GM21447 (cell line): ENCODE results near the gene SLF2.
"Not testable (repeated sequence)": the region's sequence is repeated elsewhere in the genome, so short reads cannot be mapped to it uniquely, and the experiment has no call there.

Experiments
- ATAC-seq: cut with Tn5 transposase; IDR thresholded peaks from one replicate; pipeline ENCODE4 v1.9.1; 2021; ENCODE audit not compliant: unreplicated experiment

The SLF2 gene

GRCh38 chr10:100960251-100960650, 47.5 kb downstream of the SLF2 start:
- ATAC-seq: no peak

GRCh38 chr10:100962351-100963080, 49.8 kb downstream of the SLF2 start:
- ATAC-seq: no peak

- ATAC-seq: no peak
Measured at GRCh38 chr10:100963826-100964225, 51.1 kb downstream of the SLF2 start.

- no peak for ATAC-seq
Measured at GRCh38 chr10:100965820-100966219, 53.1 kb downstream of the SLF2 start.

GRCh38 chr10:100966887-100967286, 54.1 kb downstream of the SLF2 start:
- no peak for ATAC-seq

- no peak for ATAC-seq
Measured at GRCh38 chr10:100967332-100967731, 54.6 kb downstream of the SLF2 start.

GRCh38 chr10:100968062-100968736, 55.4 kb downstream of the SLF2 start:
- ATAC-seq: no peak

- no peak for ATAC-seq
Measured at GRCh38 chr10:100968863-100969186, 56.1 kb downstream of the SLF2 start.

GRCh38 chr10:100969187-100970075, 56.7 kb downstream of the SLF2 start, which contains the start of gene SEMA4G:
Gene SEMA4G (plus strand): TSS chr10:100969504. CDS start chr10:100972913, 3,409 bp downstream.
- peak; percentile 57 for ATAC-seq

- no peak for ATAC-seq
Measured at GRCh38 chr10:100970076-100970913, 57.5 kb downstream of the SLF2 start.

GRCh38 chr10:100970914-100971811, 58.4 kb downstream of the SLF2 start:
- no peak for ATAC-seq

GRCh38 chr10:100972115-100972903, 59.5 kb downstream of the SLF2 start:
- no peak for ATAC-seq

GRCh38 chr10:100972904-100973535, 60.3 kb downstream of the SLF2 start:
- ATAC-seq: no peak

GRCh38 chr10:100975397-100975796, 62.6 kb downstream of the SLF2 start:
- not testable (repeated sequence) for ATAC-seq

GRCh38 chr10:100976906-100977305, 64.1 kb downstream of the SLF2 start:
- no peak for ATAC-seq

- ATAC-seq: no peak
Measured at GRCh38 chr10:100977436-100977835, 64.7 kb downstream of the SLF2 start.

- no peak for ATAC-seq
Measured at GRCh38 chr10:100978121-100978900, 65.5 kb downstream of the SLF2 start.

GRCh38 chr10:100978901-100979195, 66.1 kb downstream of the SLF2 start:
- no peak for ATAC-seq
